ENCODE measurements around the gene NR6A1.

The NR6A1 gene

DNA sequence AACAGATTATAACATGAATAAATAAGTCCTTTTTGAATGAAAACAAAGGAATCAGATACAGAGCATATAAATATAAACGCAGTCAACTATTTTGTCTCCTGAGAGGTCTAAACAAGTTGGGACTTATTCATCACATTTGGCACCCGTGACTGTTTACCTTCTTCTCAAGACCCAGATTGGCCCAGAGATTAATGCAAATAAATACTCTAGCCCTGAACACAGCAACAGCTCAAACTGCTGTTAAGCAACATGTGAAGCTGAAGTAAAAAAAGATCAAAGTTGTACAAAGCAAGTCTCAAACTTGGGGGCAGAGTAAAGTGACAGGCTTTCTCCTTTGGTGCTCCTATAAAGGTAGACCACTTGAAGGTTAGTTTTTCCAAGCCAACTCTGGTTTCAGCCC is 168.9 kb downstream of the NR6A1 start:
- Mint-ChIP-seq H3K36me3 (ENCODE audit: low read depth) (no peaks in the 10 kb centered on the region), H3K4me1 (ENCODE audit: low read depth) (no peaks in the 10 kb centered on the region), H3K4me3 (no peak overlapping the region), H3K27ac (no peak overlapping the region), H3K9me3 (no peaks in the 10 kb centered on the region), H3K27me3 (ENCODE audit: low read depth) (peaks cover 25% of the 10 kb centered on the region)
- no peak for DNase-seq (ENCODE audit: low spot score)

DNA sequence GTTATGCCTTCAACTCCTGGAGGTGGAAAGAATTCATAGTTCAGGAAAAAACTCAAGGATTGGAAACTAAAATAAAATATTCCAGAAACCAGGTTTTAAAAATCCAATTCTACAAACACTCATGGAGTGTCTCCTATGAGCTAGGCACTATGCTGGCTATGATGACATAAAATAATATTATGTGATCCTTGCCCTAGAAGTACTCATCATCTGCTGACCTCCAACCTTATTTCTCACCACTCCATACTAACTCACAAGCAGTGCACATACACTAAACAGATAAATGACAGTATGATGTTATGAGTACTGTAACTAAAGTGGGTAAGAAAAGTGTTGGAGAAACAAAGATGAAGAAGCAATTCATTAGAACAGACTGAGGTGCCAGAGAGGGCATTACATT is 170.7 kb downstream of the NR6A1 start:
- Mint-ChIP-seq H3K9me3 (no peaks in the 10 kb centered on the region), H3K36me3 (ENCODE audit: low read depth) (no peaks in the 10 kb centered on the region), H3K4me3 (no peak overlapping the region), H3K4me1 (ENCODE audit: low read depth) (no peaks in the 10 kb centered on the region), H3K27ac (no peak overlapping the region), H3K27me3 (ENCODE audit: low read depth) (peaks cover 24% of the 10 kb centered on the region)
- no peak for DNase-seq (ENCODE audit: low spot score)

DNA sequence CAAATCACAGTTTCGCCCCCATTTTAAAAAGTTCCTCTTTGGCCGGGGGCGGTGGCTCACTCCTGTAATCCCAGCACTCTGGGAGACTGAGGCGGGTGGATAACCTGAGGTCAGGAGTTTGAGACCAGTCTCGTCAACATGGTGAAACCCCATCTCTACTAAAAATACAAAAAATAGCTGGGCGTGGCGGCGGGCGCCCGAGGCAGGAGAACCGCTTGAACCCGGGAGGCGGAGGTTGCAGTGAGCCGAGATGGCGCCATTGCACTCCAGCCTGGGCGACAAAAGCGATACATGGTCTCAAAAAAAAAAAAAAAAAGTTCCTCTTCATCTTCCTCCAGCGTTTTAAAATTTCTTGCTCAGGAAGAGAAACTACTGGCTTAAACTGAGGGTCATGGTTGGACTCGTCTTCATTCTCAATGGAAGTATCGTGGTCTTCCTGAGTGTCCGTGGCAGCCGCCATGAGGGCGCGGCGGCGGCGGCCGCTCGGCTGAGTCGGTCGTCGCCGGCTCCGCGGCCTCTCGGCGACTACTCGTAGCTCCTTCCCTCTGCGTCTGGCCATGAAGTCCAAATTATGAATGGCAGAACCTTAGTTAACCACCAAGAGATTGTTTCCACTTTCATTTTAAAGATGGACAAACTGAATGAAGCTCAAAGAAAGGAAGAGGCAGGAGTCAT is 171.9 kb downstream of the NR6A1 start:
- DNase-seq (ENCODE audit: low spot score), result no peak
- H3K4me3 Mint-ChIP-seq, result no peak overlapping the region
- no peaks in the 10 kb centered on the region for H3K4me1 Mint-ChIP-seq (ENCODE audit: low read depth)
- peaks cover 20% of the 10 kb centered on the region for H3K27me3 Mint-ChIP-seq (ENCODE audit: low read depth)
- H3K36me3 Mint-ChIP-seq (ENCODE audit: low read depth), result no peaks in the 10 kb centered on the region
- H3K9me3 Mint-ChIP-seq, result no peaks in the 10 kb centered on the region
- no peak overlapping the region for H3K27ac Mint-ChIP-seq

DNA sequence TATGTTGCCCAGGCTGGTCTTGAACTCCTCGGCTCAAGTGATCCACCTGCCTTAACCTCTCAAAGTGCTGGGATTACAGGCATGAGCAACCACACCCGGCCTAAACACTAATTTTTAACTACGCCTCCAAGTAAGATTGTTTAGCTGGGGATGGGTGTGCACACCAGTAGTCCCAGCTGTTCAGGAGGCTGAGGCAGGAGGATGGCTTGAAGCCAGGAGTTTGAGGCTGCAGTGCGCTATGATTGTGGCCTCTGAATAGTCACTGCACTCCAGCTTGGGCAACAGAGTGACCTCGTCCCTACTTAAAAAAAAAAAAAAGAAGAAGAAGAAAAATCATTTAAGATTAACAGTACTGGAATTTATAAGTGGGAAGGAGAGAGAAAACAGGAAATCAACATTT is 173.1 kb downstream of the NR6A1 start:
- H3K4me3 Mint-ChIP-seq, result no peak overlapping the region
- H3K9me3 Mint-ChIP-seq, result no peaks in the 10 kb centered on the region
- no peaks in the 10 kb centered on the region for H3K4me1 Mint-ChIP-seq (ENCODE audit: low read depth)
- H3K27me3 Mint-ChIP-seq (ENCODE audit: low read depth), result peaks cover 25% of the 10 kb centered on the region
- H3K36me3 Mint-ChIP-seq (ENCODE audit: low read depth), result no peaks in the 10 kb centered on the region
- no peak for DNase-seq (ENCODE audit: low spot score)
- H3K27ac Mint-ChIP-seq, result no peak overlapping the region

DNA sequence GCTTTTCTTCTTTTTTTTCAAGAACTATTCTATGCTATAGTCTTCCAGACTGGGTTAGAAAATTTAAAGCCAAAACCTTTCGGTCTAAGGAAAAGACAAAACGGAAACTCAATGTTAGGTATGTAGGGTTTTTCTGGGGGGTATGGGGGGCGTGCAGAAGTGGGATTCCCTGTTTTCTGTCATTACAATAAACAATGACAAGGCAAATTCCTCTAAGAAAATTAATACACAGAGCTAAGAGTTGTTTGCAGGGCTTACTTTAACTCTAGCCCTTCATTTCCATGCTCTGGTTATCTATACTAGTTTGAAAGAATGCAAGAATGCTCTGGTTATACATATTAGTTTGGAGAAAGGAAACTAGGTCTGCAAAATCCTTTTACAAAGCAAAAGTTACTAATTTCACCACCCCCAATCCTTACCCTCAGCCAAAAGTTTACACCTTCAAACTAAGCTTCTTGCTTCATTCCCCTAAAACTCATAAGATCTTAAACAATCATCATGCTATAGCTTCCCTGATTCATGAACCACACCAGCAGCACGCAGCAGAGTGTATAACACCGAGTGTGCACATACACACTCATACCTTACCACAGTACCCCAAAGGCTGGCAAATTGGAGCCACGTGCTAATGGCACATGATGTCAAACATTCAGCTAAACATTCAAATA is 174.8 kb downstream of the NR6A1 start:
- H3K36me3 Mint-ChIP-seq (ENCODE audit: low read depth), result no peaks in the 10 kb centered on the region

DNA sequence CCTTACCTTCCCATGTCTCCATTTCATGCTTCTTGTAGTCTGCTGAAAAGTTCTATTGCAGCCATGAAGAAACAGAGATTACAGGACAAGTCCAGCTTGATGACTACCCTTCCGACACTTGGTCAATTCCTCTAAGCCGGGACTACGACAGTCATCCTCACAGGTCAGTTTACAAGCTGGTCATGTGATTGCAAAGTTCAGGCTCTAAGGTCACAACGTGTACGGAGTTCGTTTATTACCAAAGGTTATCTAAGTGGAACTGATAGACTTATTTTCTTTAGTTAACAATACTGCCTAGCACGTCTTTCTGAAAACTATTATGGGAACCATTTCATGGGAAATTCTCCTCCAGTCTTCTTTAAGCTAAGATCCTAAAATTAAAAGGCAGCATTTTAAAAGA is 175.4 kb downstream of the NR6A1 start:
- H3K4me3 Mint-ChIP-seq, result no peak overlapping the region
- H3K9me3 Mint-ChIP-seq, result no peaks in the 10 kb centered on the region
- H3K4me1 Mint-ChIP-seq (ENCODE audit: low read depth), result no peaks in the 10 kb centered on the region
- peaks cover 32% of the 10 kb centered on the region for H3K27me3 Mint-ChIP-seq (ENCODE audit: low read depth)
- no peak overlapping the region for H3K27ac Mint-ChIP-seq
- H3K36me3 Mint-ChIP-seq (ENCODE audit: low read depth), result no peaks in the 10 kb centered on the region
- DNase-seq (ENCODE audit: low spot score), result no peak

More for the DNA sequence above, 174.8 kb downstream of the NR6A1 start:
- Mint-ChIP-seq H3K27me3 (ENCODE audit: low read depth) (peaks cover 26% of the 10 kb centered on the region), H3K4me3 (no peak overlapping the region), H3K27ac (no peak overlapping the region), H3K9me3 (no peaks in the 10 kb centered on the region), H3K4me1 (ENCODE audit: low read depth) (no peaks in the 10 kb centered on the region)
- no peak for DNase-seq (ENCODE audit: low spot score)

DNA sequence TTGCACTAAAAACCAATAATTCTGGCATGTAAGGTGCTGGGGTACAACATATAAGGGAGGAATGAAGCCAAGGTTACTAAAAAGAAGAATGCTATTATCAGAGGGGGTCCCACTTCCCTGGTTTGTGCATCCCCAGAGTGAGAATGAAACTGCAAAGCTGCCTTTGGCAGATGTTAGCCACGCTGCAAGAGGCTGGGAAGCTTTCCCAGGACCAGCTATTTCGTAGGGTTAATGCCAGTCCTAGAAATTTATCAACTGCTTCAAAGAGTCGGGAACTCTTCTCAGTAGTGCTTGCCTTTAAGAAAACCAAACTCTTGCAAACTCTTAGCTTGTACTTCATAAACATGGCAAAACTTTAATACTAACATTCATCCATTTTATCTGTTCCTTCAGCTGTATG is 176.4 kb downstream of the NR6A1 start:
- H3K9me3 Mint-ChIP-seq, result no peaks in the 10 kb centered on the region
- H3K27ac Mint-ChIP-seq, result no peak overlapping the region
- no peaks in the 10 kb centered on the region for H3K36me3 Mint-ChIP-seq (ENCODE audit: low read depth)
- peaks cover 31% of the 10 kb centered on the region for H3K27me3 Mint-ChIP-seq (ENCODE audit: low read depth)
- no peak overlapping the region for H3K4me3 Mint-ChIP-seq
- H3K4me1 Mint-ChIP-seq (ENCODE audit: low read depth), result no peaks in the 10 kb centered on the region
- DNase-seq (ENCODE audit: low spot score), result no peak

DNA sequence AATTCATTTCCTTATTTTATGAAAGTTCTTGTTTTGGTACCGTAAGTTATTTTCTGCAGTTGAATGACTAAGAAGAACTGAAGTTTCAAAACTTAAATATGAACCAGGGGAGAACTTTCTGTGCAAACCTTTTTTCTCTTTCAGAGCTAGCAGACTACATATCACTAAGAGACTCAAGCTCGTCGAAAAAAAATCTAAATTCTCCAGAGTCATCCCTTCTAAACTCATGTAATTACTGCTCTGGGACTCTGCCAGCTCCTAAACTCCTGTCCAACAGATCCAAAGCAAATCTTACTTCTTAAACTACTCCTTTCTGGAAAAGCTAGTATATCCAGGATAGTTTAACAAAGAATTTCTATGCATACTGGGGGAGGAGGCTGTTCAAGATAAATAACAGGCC is 176.9 kb downstream of the NR6A1 start:
- Mint-ChIP-seq H3K27ac (no peak overlapping the region), H3K27me3 (ENCODE audit: low read depth) (peaks cover 31% of the 10 kb centered on the region), H3K4me3 (no peak overlapping the region), H3K9me3 (no peaks in the 10 kb centered on the region), H3K4me1 (ENCODE audit: low read depth) (no peaks in the 10 kb centered on the region), H3K36me3 (ENCODE audit: low read depth) (no peaks in the 10 kb centered on the region)
- no peak for DNase-seq (ENCODE audit: low spot score)

DNA sequence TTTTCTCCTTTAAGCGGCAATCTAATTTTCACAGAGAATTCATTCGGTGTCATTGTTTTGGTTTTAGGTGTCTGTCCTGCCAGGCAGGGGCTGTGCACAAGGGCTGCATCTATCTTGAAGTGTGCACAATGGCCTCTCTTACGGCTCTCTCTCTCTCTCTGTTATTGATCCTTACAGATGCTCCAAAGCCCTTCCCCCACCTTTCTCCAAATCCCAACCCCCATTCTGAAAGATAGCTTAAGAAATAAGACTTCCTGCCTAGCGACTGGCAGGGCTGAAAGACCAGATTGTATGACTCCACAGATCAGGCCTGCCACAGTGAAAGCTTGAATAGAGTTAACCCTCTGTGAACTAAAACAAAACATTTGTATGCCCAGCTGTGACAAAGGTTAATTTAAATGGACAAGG is 177.5 kb downstream of the NR6A1 start:
- no peak overlapping the region for H3K27ac Mint-ChIP-seq
- H3K9me3 Mint-ChIP-seq, result no peaks in the 10 kb centered on the region
- no peaks in the 10 kb centered on the region for H3K36me3 Mint-ChIP-seq (ENCODE audit: low read depth)
- no peak overlapping the region for H3K4me3 Mint-ChIP-seq
- no peak for DNase-seq (ENCODE audit: low spot score)
- H3K27me3 Mint-ChIP-seq (ENCODE audit: low read depth), result peaks cover 30% of the 10 kb centered on the region
- H3K4me1 Mint-ChIP-seq (ENCODE audit: low read depth), result no peaks in the 10 kb centered on the region

DNA sequence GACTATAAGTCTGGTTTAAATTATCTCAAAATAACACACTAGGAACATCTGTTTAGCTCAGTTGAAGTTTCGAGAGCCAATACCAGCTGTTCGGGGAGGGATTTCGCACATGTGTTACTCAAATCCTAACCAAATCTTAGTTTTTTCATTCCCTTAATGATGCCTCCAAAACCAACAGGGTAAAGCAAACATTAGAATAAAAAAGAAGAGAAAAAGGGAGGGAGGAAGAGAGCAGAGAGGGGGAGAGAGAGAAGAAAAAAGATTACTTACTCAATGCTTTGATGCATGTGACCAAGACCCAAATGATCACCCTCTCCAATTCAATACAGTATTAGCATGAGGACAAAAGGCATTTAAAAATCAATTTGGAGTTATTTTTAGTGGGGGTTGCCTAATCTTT is 177.9 kb downstream of the NR6A1 start:
- Mint-ChIP-seq H3K4me1 (ENCODE audit: low read depth) (no peaks in the 10 kb centered on the region), H3K9me3 (no peaks in the 10 kb centered on the region), H3K27ac (no peak overlapping the region), H3K4me3 (no peak overlapping the region), H3K27me3 (ENCODE audit: low read depth) (peaks cover 29% of the 10 kb centered on the region), H3K36me3 (ENCODE audit: low read depth) (no peaks in the 10 kb centered on the region)
- DNase-seq (ENCODE audit: low spot score), result no peak

DNA sequence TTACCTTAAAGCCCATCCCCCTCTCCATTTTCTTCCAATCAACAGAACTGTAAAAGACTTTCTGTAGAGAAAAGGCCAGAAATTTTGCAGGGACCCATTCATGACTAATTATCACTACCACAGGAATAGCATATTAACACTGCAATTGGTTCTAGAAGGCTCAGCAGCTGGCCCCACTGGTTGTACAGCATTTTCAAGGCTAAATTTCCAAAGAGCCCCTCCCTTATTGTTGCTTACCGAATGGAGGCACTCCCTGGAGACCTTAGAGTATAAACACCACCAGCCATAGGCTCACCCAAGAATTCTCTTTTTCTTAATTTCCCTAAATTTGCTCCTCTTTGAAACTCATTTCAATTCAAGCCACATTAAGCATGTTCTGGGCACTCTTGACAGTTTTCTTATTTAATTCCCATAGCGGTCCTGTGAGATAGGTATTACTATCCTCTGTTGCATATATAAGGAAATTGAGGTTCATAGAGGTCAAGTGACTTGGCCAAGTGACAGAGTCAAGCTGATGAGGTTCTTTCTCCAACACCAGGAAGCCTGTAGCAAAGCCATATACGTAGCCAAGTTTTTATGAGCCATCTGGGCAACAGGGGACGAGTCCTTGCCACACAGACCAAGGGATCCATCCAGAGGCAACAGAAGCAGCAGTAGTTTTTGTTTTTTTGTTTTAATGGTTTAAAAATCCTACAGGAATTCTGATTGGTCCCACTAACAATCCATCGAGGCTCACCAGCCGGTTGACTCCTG is 180.0 kb downstream of the NR6A1 start:
- Mint-ChIP-seq H3K4me3 (no peak overlapping the region), H3K9me3 (no peaks in the 10 kb centered on the region), H3K27me3 (ENCODE audit: low read depth) (peaks cover 20% of the 10 kb centered on the region), H3K36me3 (ENCODE audit: low read depth) (no peaks in the 10 kb centered on the region), H3K4me1 (ENCODE audit: low read depth) (no peaks in the 10 kb centered on the region), H3K27ac (no peak overlapping the region)
- DNase-seq (ENCODE audit: low spot score), result no peak

DNA sequence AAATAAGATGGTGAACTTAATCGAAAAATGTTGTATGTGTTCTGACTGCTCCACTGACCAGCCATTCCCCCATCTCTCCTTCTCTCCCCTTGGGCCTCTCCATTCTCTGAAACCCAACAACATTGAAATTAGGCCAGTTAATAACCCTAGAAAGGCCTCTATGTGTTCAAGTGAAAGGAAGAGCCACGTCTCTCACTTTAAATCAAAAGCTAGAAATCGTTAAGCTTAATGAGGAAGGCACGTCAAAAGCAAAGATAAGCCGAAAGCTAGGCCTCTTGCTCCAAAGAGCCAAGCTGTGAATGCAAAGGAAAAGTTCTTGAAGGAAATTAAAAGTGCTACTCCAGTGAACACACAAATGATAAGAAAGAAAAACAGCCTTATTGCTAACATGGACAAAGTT is 186.5 kb downstream of the NR6A1 start:
- no peak for DNase-seq (ENCODE audit: low spot score)
- Mint-ChIP-seq H3K4me1 (ENCODE audit: low read depth) (no peaks in the 10 kb centered on the region), H3K4me3 (no peak overlapping the region), H3K27me3 (ENCODE audit: low read depth) (peaks cover 7% of the 10 kb centered on the region), H3K27ac (no peak overlapping the region), H3K9me3 (no peaks in the 10 kb centered on the region), H3K36me3 (ENCODE audit: low read depth) (no peaks in the 10 kb centered on the region)

DNA sequence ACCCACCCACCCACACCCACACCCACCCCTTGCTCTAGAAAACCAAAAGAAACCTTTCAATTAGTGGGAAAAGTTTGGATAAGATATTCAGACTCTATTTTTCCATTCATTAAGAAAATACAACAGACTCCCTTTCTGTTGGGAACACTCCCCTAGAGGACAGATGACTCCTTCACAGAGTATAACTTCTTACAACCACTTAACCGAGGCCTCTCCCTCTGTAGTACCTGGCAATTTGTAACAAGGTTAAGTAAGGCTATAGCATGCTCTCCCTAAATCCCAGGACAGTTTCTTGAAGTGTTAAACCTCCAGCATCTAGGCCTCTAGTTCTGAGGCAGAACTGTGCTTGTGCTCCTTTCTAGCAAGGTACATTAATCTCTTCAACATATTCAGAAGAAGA is 188.0 kb downstream of the NR6A1 start:
- Mint-ChIP-seq H3K27me3 (ENCODE audit: low read depth) (peaks cover 12% of the 10 kb centered on the region), H3K9me3 (no peaks in the 10 kb centered on the region), H3K4me3 (no peak overlapping the region), H3K27ac (no peak overlapping the region), H3K36me3 (ENCODE audit: low read depth) (no peaks in the 10 kb centered on the region), H3K4me1 (ENCODE audit: low read depth) (no peaks in the 10 kb centered on the region)
- DNase-seq (ENCODE audit: low spot score), result no peak

DNA sequence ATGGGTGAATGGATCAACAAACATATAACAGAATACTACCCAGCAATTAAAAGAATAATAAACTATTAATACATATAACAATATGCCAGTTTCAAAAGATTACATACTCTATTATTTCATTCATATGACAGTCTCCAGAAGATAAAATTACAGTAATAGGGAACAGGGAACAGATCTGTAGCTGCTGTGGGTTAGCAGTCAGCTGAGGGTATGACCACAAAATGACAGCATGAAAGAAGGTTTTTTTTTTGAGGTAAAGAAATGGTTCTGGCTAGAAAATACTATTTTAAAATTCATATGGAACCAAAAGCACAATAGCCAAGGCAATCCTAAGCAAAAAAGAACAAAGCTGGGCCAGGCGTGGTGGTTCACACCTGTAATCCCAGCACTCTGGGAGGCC is 190.9 kb downstream of the NR6A1 start:
- Mint-ChIP-seq H3K4me1 (ENCODE audit: low read depth) (no peaks in the 10 kb centered on the region), H3K27me3 (ENCODE audit: low read depth) (peaks cover 9% of the 10 kb centered on the region), H3K4me3 (no peak overlapping the region), H3K27ac (no peak overlapping the region), H3K36me3 (ENCODE audit: low read depth) (no peaks in the 10 kb centered on the region), H3K9me3 (no peaks in the 10 kb centered on the region)
- no peak for DNase-seq (ENCODE audit: low spot score)

Measured in T-helper 2 cell treated with Interferon-gamma antibody and Interleukin-4, amounts not matched to agents 5 μg/mL and 100 μg/mL, for 36 hours (primary cell).